ENCODE results near the gene PDSS1.

The PDSS1 gene

GRCh38 chr10:26770069-26770468 is 72.6 kb downstream of the PDSS1 start:
- no peaks in the 10 kb centered on the region for H3K9me3 ChIP-seq (ENCODE audit: insufficient read depth, low read length)
- no peaks in the 10 kb centered on the region for H3K4me1 ChIP-seq (ENCODE audit: low read length)
- TF ChIP-seq, protein P1, sequence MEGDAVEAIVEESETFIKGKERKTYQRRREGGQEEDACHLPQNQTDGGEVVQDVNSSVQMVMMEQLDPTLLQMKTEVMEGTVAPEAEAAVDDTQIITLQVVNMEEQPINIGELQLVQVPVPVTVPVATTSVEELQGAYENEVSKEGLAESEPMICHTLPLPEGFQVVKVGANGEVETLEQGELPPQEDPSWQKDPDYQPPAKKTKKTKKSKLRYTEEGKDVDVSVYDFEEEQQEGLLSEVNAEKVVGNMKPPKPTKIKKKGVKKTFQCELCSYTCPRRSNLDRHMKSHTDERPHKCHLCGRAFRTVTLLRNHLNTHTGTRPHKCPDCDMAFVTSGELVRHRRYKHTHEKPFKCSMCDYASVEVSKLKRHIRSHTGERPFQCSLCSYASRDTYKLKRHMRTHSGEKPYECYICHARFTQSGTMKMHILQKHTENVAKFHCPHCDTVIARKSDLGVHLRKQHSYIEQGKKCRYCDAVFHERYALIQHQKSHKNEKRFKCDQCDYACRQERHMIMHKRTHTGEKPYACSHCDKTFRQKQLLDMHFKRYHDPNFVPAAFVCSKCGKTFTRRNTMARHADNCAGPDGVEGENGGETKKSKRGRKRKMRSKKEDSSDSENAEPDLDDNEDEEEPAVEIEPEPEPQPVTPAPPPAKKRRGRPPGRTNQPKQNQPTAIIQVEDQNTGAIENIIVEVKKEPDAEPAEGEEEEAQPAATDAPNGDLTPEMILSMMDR (IDR thresholded peaks at IDR 0.05; ENCODE audit: low read depth, low read length) = no peak
- TF ChIP-seq EZH2phosphoT487 (IDR thresholded peaks at IDR 0.05; ENCODE audit: low read depth) = no peak
- H3K27me3 ChIP-seq (ENCODE audit: low read depth, low read length) = no peaks in the 10 kb centered on the region
- peaks cover 18% of the 10 kb centered on the region for H3K36me3 ChIP-seq (replicated peaks; ENCODE audit: low read depth, low read length)
- H3K4me3 ChIP-seq (ENCODE audit: low read length) = no peak overlapping the region
- no peak overlapping the region for H3K27ac ChIP-seq (ENCODE audit: low read length)
- H3K9ac ChIP-seq (ENCODE audit: low read length) = no peak overlapping the region
- H3K4me2 ChIP-seq (ENCODE audit: low read length) = no peak overlapping the region
- H4K20me1 ChIP-seq (ENCODE audit: insufficient read depth, low read length) = peaks cover 61% of the 10 kb centered on the region
- H3K79me2 ChIP-seq (ENCODE audit: low read length) = peaks cover 66% of the 10 kb centered on the region
- H2AFZ ChIP-seq (ENCODE audit: low read depth, low read length) = no peak overlapping the region

DNA sequence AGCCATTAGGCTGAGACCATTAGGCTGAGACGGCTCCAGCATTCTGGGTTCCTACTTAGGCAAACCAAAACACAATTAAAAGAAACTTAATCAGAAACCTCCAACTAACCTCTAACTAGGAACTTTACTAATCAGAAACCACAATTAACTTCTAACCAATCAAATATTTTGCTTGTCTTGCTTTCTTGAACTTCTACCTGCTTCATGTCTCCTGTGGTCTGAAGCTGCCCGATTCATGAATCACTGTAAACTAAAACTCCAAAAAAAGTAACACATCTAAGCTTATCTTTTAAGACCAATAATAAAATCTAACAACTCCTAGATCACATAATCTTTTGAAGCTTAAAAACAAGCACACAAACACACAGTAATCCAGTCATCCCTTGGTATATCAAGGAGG is 76.1 kb downstream of the PDSS1 start:
- no peak overlapping the region for H3K4me2 ChIP-seq (ENCODE audit: low read length)
- TF ChIP-seq, protein P1 (IDR thresholded peaks at IDR 0.05; ENCODE audit: low read depth, low read length) = no peak
- TF ChIP-seq EZH2phosphoT487 (IDR thresholded peaks at IDR 0.05; ENCODE audit: low read depth) = no peak

DNA sequence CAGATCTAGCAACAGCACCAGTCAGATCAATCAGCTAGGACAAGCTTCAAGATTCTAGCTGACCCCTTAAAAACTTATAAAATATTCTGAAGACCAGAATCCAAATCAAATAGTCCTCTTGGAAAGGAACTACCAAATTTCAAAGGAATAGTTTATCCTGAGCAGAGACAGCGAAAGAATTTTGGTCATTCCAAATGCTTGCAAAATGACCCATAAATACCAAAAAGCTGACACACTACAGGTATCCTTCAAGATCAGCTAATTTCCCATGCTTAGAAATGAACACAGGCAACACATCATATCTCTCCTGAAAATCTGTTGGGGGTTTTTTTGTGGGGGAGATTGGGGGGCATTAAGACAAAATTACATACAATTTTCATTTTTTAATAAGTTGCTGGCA is 78.8 kb downstream of the PDSS1 start:
- Histone ChIP-seq H3K4me2 (ENCODE audit: low read length) (no peak overlapping the region), H3K79me2 (ENCODE audit: low read length) (peaks cover 99% of the 10 kb centered on the region)

More for the DNA sequence above, 76.1 kb downstream of the PDSS1 start:
- no peak overlapping the region for H3K9ac ChIP-seq (ENCODE audit: low read length)
- H3K79me2 ChIP-seq (ENCODE audit: low read length) = peaks cover 96% of the 10 kb centered on the region
- H3K9me3 ChIP-seq (ENCODE audit: insufficient read depth, low read length) = no peaks in the 10 kb centered on the region
- no peaks in the 10 kb centered on the region for H3K27me3 ChIP-seq (ENCODE audit: low read depth, low read length)
- peaks cover 9% of the 10 kb centered on the region for H3K36me3 ChIP-seq (replicated peaks; ENCODE audit: low read depth, low read length)
- H3K4me1 ChIP-seq (ENCODE audit: low read length) = peaks cover 3% of the 10 kb centered on the region; the same call in 1 of the 2 replicates
- H3K4me3 ChIP-seq (ENCODE audit: low read length) = no peak overlapping the region
- H4K20me1 ChIP-seq (ENCODE audit: insufficient read depth, low read length) = peaks cover 84% of the 10 kb centered on the region
- H2AFZ ChIP-seq (ENCODE audit: low read depth, low read length) = no peak overlapping the region
- H3K27ac ChIP-seq (ENCODE audit: low read length) = no peak overlapping the region

GRCh38 chr10:26777686-26778085 is 80.2 kb downstream of the PDSS1 start:
- Histone ChIP-seq H2AFZ (ENCODE audit: low read depth, low read length) (no peak overlapping the region), H4K20me1 (ENCODE audit: insufficient read depth, low read length) (peaks cover 93% of the 10 kb centered on the region), H3K79me2 (ENCODE audit: low read length) (peaks cover 99% of the 10 kb centered on the region), H3K36me3 (replicated peaks; ENCODE audit: low read depth, low read length) (peaks cover 4% of the 10 kb centered on the region), H3K27me3 (ENCODE audit: low read depth, low read length) (no peaks in the 10 kb centered on the region), H3K4me1 (ENCODE audit: low read length) (peaks cover 31% of the 10 kb centered on the region), H3K4me3 (ENCODE audit: low read length) (no peak overlapping the region), H3K4me2 (ENCODE audit: low read length) (no peak overlapping the region), H3K9me3 (ENCODE audit: insufficient read depth, low read length) (no peaks in the 10 kb centered on the region), H3K27ac (ENCODE audit: low read length) (no peak overlapping the region), H3K9ac (ENCODE audit: low read length) (no peak overlapping the region)
- no peak for TF ChIP-seq EZH2phosphoT487 (IDR thresholded peaks at IDR 0.05; ENCODE audit: low read depth)
- TF ChIP-seq, protein P1 (IDR thresholded peaks at IDR 0.05; ENCODE audit: low read depth, low read length) = no peak

More for the DNA sequence above, 78.8 kb downstream of the PDSS1 start:
- peaks cover 4% of the 10 kb centered on the region for H3K36me3 ChIP-seq (replicated peaks; ENCODE audit: low read depth, low read length)
- peaks cover 21% of the 10 kb centered on the region for H3K4me1 ChIP-seq (ENCODE audit: low read length)
- H3K9me3 ChIP-seq (ENCODE audit: insufficient read depth, low read length) = no peaks in the 10 kb centered on the region
- H3K27ac ChIP-seq (ENCODE audit: low read length) = no peak overlapping the region
- TF ChIP-seq, protein P1 (IDR thresholded peaks at IDR 0.05; ENCODE audit: low read depth, low read length) = no peak
- peaks cover 90% of the 10 kb centered on the region for H4K20me1 ChIP-seq (ENCODE audit: insufficient read depth, low read length)
- H3K4me3 ChIP-seq (ENCODE audit: low read length) = no peak overlapping the region
- no peaks in the 10 kb centered on the region for H3K27me3 ChIP-seq (ENCODE audit: low read depth, low read length)
- H3K9ac ChIP-seq (ENCODE audit: low read length) = no peak overlapping the region
- H2AFZ ChIP-seq (ENCODE audit: low read depth, low read length) = no peak overlapping the region
